Measurements from ENCODE around the gene ZKSCAN4. TPM values are rescaled to one million over a fixed set of nuclear protein-coding genes. Genes with fewer than 3 reads are reported as not detected.

ZKSCAN4 gene
- total RNA-seq, 4 donors from 2014 or later = 1.7 to 5.4 (median 4.4) TPM

DNA sequence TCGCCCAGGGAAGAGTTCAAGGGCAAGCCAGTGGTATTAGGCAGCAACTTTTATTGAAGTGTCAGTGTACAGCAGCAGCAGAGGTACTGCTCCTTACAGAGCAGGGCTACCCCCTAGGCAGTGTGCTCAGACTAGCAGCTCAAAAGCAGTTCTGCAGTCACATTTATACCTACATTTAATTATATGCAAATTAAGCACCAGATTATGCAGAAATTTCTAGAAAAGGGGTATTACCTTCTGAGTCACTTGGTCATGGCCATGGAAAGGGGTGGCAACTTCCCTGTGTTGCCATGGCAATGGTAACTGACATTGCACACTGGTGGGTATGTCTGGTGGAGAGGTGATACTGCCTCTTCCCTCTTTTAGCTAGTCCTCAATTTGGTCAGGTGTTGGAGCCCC is 2.1 kb upstream of the ZKSCAN4 start:
- H3K4me3 ChIP-seq = no peak overlapping the region
- intact Hi-C loops (cut with DNase I) = no loop called here
- no peak for DNase-seq (ENCODE audit: extremely low spot score)
- H3K27ac ChIP-seq (replicated peaks in 1 of 4) = no peak overlapping the region
- peaks cover 0 to 5% (median 2%) of the 10 kb centered on the region in 4 donors for H3K36me3 ChIP-seq
- peaks cover 0 to under 1% (median 0%) of the 10 kb centered on the region in 4 donors for H3K9me3 ChIP-seq
- H3K27me3 ChIP-seq = no peaks in the 10 kb centered on the region
- WGBS = 82% methylated on average over 1 of the region's 1 CpG
- TF ChIP-seq POLR2AphosphoS5 (IDR thresholded peaks at IDR 0.05) (no peak), EP300 (IDR thresholded peaks at IDR 0.05) (no peak), POLR2A (IDR thresholded peaks at IDR 0.05; ENCODE audit: low read depth) (no peak)
- TF ChIP-seq, protein P1, sequence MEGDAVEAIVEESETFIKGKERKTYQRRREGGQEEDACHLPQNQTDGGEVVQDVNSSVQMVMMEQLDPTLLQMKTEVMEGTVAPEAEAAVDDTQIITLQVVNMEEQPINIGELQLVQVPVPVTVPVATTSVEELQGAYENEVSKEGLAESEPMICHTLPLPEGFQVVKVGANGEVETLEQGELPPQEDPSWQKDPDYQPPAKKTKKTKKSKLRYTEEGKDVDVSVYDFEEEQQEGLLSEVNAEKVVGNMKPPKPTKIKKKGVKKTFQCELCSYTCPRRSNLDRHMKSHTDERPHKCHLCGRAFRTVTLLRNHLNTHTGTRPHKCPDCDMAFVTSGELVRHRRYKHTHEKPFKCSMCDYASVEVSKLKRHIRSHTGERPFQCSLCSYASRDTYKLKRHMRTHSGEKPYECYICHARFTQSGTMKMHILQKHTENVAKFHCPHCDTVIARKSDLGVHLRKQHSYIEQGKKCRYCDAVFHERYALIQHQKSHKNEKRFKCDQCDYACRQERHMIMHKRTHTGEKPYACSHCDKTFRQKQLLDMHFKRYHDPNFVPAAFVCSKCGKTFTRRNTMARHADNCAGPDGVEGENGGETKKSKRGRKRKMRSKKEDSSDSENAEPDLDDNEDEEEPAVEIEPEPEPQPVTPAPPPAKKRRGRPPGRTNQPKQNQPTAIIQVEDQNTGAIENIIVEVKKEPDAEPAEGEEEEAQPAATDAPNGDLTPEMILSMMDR (IDR thresholded peaks at IDR 0.05) = no peak
- H3K4me1 ChIP-seq = peaks cover 17 to 39% (median 30%) of the 10 kb centered on the region in 4 donors

DNA sequence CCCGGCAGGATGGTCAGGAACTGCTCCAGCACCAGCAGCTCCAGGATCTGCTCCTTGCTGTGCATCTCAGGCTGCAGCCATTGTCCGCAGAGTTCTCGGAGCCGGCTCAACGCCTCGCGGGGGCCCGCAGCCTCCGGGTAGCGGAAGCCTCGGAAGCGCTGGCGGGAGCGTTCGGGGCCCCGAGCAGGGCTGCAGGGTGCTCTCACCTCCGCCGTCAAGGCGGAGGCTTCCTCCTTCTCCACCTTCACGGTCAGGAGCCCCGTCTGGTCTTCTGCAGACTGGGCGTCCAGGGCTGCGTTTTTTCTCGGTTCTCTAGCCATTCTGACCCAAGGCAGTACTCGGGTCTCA is 434 bp downstream of the ZKSCAN4 start:
- H3K4me3 ChIP-seq = peak overlapping the region; percentile 80 to 87 (median 84)
- DNase-seq (ENCODE audit: extremely low spot score) = no peak
- peaks cover 9 to 29% (median 25%) of the 10 kb centered on the region in 4 donors for H3K36me3 ChIP-seq
- H3K4me1 ChIP-seq = peaks cover 17 to 33% (median 25%) of the 10 kb centered on the region in 4 donors
- intact Hi-C loops (cut with DNase I) = no loop called here
- H3K27ac ChIP-seq (replicated peaks in 1 of 4) = peak overlapping the region; percentile 59 to 67 (median 62)
- no peaks in the 10 kb centered on the region for H3K9me3 ChIP-seq
- 0% methylated on average over 3 of the region's 25 CpGs for WGBS
- no peak for TF ChIP-seq POLR2A (IDR thresholded peaks at IDR 0.05; ENCODE audit: low read depth)
- TF ChIP-seq POLR2AphosphoS5 (IDR thresholded peaks at IDR 0.05) = no peak
- TF ChIP-seq EP300 (IDR thresholded peaks at IDR 0.05) = no peak
- TF ChIP-seq, protein P1 (IDR thresholded peaks at IDR 0.05) = no peak
- H3K27me3 ChIP-seq = no peaks in the 10 kb centered on the region

DNA sequence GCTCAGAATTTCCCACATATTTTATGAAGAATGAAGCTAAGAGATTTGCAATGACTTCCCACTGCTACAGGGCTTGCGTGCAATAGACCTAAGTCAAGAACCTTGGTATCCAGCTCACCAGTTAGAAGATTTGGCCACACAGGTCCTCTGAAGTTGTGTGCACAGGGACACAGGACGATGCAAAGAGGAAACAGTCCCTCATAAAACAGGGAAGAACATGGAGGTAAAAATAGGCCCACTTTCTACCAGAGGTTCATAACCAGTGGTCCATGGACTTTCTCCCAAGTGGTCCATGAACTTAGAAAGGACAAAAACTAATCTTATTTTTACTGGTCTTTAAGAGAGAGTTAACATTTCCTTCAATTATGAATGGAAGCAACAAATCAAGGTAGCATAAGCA is 1.3 kb downstream of the ZKSCAN4 start:
- intact Hi-C loops (cut with DNase I) = no loop called here
- Histone ChIP-seq H3K4me3 (peak overlapping the region; percentile 80 to 87 (median 84)), H3K9me3 (no peaks in the 10 kb centered on the region), H3K27me3 (no peaks in the 10 kb centered on the region), H3K27ac (replicated peaks in 1 of 4) (no peak overlapping the region), H3K36me3 (peaks cover 11 to 38% (median 34%) of the 10 kb centered on the region in 4 donors), H3K4me1 (peaks cover 17 to 33% (median 25%) of the 10 kb centered on the region in 4 donors)
- DNase-seq (ENCODE audit: extremely low spot score) = no peak
- WGBS = 40% methylated on average over 1 of the region's 2 CpGs
- no peak for TF ChIP-seq POLR2A (IDR thresholded peaks at IDR 0.05; ENCODE audit: low read depth)
- TF ChIP-seq POLR2AphosphoS5 (IDR thresholded peaks at IDR 0.05) = no peak
- TF ChIP-seq EP300 (IDR thresholded peaks at IDR 0.05) = no peak
- TF ChIP-seq, protein P1 (IDR thresholded peaks at IDR 0.05) = no peak

DNA sequence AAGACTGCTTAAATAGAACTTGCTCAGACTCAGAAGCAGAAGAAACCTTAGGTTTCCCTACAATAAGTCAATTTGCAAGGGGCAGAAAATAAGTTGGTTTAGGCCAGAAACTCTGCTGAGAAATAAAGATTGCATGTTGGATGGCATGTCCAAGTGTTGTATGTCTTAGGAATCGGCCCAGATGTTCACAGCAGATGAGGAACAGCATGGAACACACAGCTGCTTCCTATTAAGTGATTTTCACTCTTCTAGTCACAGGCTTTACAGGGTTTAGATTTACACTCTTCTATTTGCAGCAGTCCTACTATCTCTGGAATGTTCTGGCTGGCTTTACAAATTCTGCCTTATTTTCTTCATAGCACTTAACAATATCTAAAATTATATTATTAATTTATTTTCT is 3.2 kb downstream of the ZKSCAN4 start:
- Histone ChIP-seq H3K36me3 (peaks cover 30 to 56% (median 51%) of the 10 kb centered on the region in 4 donors), H3K4me1 (peaks cover 17 to 33% (median 25%) of the 10 kb centered on the region in 4 donors), H3K4me3 (no peak overlapping the region), H3K27me3 (no peaks in the 10 kb centered on the region), H3K27ac (replicated peaks in 1 of 4) (no peak overlapping the region), H3K9me3 (no peaks in the 10 kb centered on the region)
- TF ChIP-seq POLR2A (IDR thresholded peaks at IDR 0.05; ENCODE audit: low read depth) = no peak
- TF ChIP-seq EP300 (IDR thresholded peaks at IDR 0.05) = no peak
- TF ChIP-seq, protein P1 (IDR thresholded peaks at IDR 0.05) = no peak
- no peak for TF ChIP-seq POLR2AphosphoS5 (IDR thresholded peaks at IDR 0.05)
- intact Hi-C loops (cut with DNase I) = no loop called here
- DNase-seq (ENCODE audit: extremely low spot score) = no peak
- 63% methylated on average over 1 of the region's 1 CpG for WGBS
